Muscle layer of duodenum (tissue), 2 donors: Measurements from ENCODE around the gene RPRD1B.

Source experiments
- H3K27ac ChIP-seq: one replicate; pipeline ENCODE4 v1.7.0; 2013; ENCODE audit warnings: mild to moderate bottlenecking, low read length
- H3K27me3 ChIP-seq: one replicate; pipeline ENCODE4 v1.7.0; 2013; ENCODE audit warnings: low read depth, mild to moderate bottlenecking, control low read depth, low read length
- H3K36me3 ChIP-seq, 2 donors: one replicate each; pipeline ENCODE4 v1.7.0; 2013; ENCODE audit warnings: low read length in 2 of 2, control low read depth in 1 of 2, mild to moderate bottlenecking in 1 of 2; ENCODE audit not compliant: insufficient read depth in 2 of 2, control insufficient read depth in 1 of 2
- H3K4me1 ChIP-seq, 2 donors: one replicate each; pipeline ENCODE4 v1.7.0; 2013; ENCODE audit warnings: low read length in 2 of 2, mild to moderate bottlenecking in 2 of 2, control low read depth in 1 of 2, moderate library complexity in 1 of 2; ENCODE audit not compliant: insufficient read depth in 2 of 2, control insufficient read depth in 1 of 2
- H3K4me3 ChIP-seq, 2 donors: one replicate each; pipeline ENCODE4 v1.7.0; 2013; ENCODE audit warnings: low read length in 2 of 2, low read depth in 1 of 2, mild to moderate bottlenecking in 1 of 2
- H3K9me3 ChIP-seq, 2 donors: one replicate each; pipeline ENCODE4 v1.7.0; 2013; ENCODE audit warnings: low read length in 2 of 2, control low read depth in 1 of 2, mild to moderate bottlenecking in 1 of 2; ENCODE audit not compliant: control insufficient read depth in 1 of 2
- donor health status: healthy.

The RPRD1B gene

GRCh38 chr20:38115205-38115604 lies 81.7 kb downstream of the RPRD1B start:
- peaks cover 0 to 3% of the 10 kb centered on the region in 2 donors for H3K4me1 ChIP-seq
- no peaks in the 10 kb centered on the region for H3K27me3 ChIP-seq
- no peaks in the 10 kb centered on the region for H3K36me3 ChIP-seq
- no peak overlapping the region for H3K27ac ChIP-seq
- H3K4me3 ChIP-seq, result no peak overlapping the region
- H3K9me3 ChIP-seq, result no peaks in the 10 kb centered on the region

DNA sequence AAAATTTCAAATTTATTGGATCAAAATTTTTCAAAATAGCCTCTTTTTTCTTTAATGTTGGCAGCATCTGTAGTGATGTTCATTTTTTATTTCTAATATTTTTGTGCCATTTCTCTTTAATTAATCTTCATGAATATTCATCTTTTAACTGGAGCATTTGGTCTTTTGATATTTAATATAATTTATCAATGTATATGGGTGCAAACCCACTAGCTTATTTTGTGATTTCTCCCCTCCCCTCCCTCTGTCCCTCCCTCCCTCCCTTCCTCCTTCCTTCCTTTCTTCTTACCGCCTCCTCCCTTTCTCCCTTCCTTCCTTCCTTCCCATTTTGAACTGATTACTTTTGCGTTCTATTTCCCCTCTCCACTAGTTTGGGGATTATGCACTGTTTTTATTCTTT lies 82.3 kb downstream of the RPRD1B start:
- H3K4me3 ChIP-seq, result no peak overlapping the region

DNA sequence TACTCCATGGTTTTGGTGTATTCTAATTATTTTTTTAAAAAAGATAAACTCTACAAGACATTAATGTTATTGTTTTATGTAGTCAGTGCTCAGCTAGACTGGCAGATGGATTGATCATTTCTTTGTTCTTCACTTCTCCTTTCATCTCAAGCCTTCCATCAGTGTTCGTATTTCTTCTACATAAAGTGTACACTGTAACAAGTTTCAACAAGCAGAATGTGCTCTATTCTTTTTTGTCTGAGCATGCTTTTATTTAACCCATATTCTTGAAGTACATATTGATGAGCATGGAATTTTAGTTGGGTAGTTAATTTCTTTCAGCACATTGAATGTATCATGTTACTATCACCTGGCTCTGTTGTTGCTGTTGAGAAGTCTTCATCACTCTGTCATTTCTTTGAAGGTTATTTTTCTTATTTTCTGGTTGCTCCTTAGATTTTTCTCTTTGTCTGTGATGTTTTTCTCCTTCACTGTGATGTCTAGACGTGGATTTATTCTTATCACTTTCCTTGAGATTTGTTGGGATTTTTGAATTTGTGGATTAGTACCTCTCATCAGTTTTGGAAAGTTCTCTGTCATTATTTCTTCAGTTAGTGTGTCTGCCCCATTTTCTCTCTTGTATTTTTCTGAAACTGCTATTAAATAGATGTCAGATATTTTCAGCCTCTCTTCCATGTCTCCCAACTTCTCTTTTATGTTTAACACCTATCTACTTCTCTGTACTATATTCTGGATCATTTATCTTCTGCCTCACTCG lies 83.0 kb downstream of the RPRD1B start:
- Histone ChIP-seq H3K4me3 (no peak overlapping the region), H3K4me1 (no peaks in the 10 kb centered on the region), H3K27me3 (no peaks in the 10 kb centered on the region), H3K9me3 (no peaks in the 10 kb centered on the region), H3K36me3 (no peaks in the 10 kb centered on the region), H3K27ac (no peak overlapping the region)

More for the DNA sequence above, 82.3 kb downstream of the RPRD1B start:
- Histone ChIP-seq H3K27me3 (no peaks in the 10 kb centered on the region), H3K27ac (no peak overlapping the region), H3K4me1 (no peaks in the 10 kb centered on the region), H3K9me3 (no peaks in the 10 kb centered on the region), H3K36me3 (no peaks in the 10 kb centered on the region)

GRCh38 chr20:38117205-38117604 lies 83.7 kb downstream of the RPRD1B start:
- H3K27me3 ChIP-seq, result no peaks in the 10 kb centered on the region
- no peaks in the 10 kb centered on the region for H3K9me3 ChIP-seq
- no peak overlapping the region for H3K4me3 ChIP-seq
- H3K27ac ChIP-seq, result no peak overlapping the region
- H3K36me3 ChIP-seq, result no peaks in the 10 kb centered on the region
- H3K4me1 ChIP-seq, result no peaks in the 10 kb centered on the region

DNA sequence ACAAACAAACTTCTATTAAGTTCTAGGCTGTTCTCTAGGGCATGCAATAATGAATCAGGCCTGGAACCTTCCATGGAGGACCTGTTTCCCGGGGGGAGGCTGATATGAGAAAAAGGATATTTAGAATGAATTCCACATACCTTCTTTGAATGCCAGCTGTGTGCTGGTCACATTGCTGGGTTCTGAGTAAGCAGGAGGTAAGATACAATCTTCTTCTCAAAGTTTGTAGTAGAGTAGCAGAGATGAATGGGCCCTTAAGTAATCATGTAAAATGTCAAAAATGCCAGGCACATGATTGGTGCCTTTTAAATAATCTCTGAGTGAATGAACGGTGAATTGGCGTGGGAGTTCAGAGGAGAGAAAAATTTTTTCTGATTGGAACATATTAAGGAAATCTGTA lies 84.1 kb downstream of the RPRD1B start:
- Histone ChIP-seq H3K4me1 (no peaks in the 10 kb centered on the region), H3K4me3 (no peak overlapping the region), H3K27ac (no peak overlapping the region), H3K36me3 (no peaks in the 10 kb centered on the region), H3K9me3 (no peaks in the 10 kb centered on the region), H3K27me3 (no peaks in the 10 kb centered on the region)

GRCh38 chr20:38119446-38119845 lies 85.9 kb downstream of the RPRD1B start:
- Histone ChIP-seq H3K27me3 (no peaks in the 10 kb centered on the region), H3K27ac (no peak overlapping the region), H3K36me3 (no peaks in the 10 kb centered on the region), H3K4me3 (no peak overlapping the region), H3K9me3 (no peaks in the 10 kb centered on the region), H3K4me1 (peaks cover 5 to 6% of the 10 kb centered on the region in 2 donors)

DNA sequence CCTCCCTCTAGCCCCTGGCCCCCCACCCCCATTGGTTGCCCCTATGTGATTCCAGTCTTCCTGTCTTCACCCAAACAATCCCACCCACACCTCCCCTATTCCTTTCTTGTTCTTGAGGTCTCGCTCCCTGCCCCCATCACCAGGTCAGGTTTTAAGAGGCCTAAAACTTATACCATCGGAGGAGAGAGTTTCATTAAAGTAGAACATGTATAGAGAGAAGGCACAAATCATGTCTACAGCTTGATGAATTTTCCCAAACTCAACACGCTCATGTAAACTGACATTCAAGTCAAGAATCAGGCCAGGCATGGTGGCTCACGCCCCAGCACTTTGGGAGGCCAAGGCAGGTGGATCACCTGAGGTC lies 87.1 kb downstream of the RPRD1B start:
- H3K27me3 ChIP-seq, result no peaks in the 10 kb centered on the region
- H3K4me3 ChIP-seq, result no peak overlapping the region
- H3K4me1 ChIP-seq, result peaks cover 11% of the 10 kb centered on the region in 2 donors
- H3K36me3 ChIP-seq, result no peaks in the 10 kb centered on the region
- H3K9me3 ChIP-seq, result no peaks in the 10 kb centered on the region
- H3K27ac ChIP-seq, result no peak overlapping the region

DNA sequence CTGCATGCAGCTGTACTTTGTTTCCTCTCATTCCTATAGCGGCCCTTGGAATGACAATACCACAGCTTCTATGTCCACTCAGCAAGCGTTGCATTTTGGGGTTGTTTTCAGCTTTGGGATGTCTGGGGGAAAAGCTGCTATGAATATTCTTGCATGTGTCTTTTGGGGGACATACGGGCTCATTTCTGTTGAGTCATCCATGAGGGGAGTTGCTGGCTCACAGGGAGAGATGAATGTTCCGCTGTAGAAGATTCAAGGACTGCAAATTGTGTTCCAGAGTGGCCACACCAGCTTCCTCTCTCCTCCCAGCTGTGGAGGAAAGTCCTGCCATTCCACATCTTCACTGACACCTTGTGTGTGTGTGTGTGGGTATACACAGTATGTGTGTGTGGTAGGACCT lies 88.2 kb downstream of the RPRD1B start:
- H3K4me1 ChIP-seq, result peaks cover 18 to 22% of the 10 kb centered on the region in 2 donors
- no peak overlapping the region for H3K4me3 ChIP-seq
- no peaks in the 10 kb centered on the region for H3K36me3 ChIP-seq
- no peaks in the 10 kb centered on the region for H3K27me3 ChIP-seq
- no peak overlapping the region for H3K27ac ChIP-seq
- H3K9me3 ChIP-seq, result no peaks in the 10 kb centered on the region

DNA sequence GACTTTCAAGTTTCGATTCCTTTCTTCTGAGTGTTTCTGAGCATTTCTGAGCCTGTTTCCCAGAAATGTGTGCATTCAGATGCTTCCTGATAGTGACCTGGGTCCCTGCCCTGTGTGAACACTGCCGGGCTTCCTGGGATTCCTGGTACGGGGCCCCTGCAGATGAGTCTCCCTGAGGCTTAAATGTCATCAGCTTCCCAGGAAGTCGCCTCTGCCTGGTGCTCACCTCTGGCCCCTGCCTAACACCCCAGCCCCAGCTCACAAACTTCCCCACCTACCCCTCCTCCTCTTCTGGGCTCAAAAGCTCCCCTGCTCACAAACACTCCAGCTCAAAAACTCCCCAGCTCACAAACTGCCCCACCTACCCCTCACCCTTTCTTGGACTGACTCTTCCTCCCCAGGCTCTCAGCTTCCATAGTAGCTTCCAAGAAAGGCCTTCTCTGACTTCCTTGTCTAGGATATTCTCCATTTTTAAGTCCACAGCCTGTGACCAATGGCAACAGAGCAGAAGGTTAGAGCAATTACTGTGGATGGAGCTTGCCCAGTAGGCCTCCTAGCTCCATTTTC lies 89.6 kb downstream of the RPRD1B start:
- no peaks in the 10 kb centered on the region for H3K9me3 ChIP-seq
- no peaks in the 10 kb centered on the region for H3K27me3 ChIP-seq
- peaks cover 21 to 24% of the 10 kb centered on the region in 2 donors for H3K4me1 ChIP-seq
- H3K4me3 ChIP-seq, result no peak overlapping the region
- H3K36me3 ChIP-seq, result no peaks in the 10 kb centered on the region
- H3K27ac ChIP-seq, result peak overlapping the region; percentile 67

DNA sequence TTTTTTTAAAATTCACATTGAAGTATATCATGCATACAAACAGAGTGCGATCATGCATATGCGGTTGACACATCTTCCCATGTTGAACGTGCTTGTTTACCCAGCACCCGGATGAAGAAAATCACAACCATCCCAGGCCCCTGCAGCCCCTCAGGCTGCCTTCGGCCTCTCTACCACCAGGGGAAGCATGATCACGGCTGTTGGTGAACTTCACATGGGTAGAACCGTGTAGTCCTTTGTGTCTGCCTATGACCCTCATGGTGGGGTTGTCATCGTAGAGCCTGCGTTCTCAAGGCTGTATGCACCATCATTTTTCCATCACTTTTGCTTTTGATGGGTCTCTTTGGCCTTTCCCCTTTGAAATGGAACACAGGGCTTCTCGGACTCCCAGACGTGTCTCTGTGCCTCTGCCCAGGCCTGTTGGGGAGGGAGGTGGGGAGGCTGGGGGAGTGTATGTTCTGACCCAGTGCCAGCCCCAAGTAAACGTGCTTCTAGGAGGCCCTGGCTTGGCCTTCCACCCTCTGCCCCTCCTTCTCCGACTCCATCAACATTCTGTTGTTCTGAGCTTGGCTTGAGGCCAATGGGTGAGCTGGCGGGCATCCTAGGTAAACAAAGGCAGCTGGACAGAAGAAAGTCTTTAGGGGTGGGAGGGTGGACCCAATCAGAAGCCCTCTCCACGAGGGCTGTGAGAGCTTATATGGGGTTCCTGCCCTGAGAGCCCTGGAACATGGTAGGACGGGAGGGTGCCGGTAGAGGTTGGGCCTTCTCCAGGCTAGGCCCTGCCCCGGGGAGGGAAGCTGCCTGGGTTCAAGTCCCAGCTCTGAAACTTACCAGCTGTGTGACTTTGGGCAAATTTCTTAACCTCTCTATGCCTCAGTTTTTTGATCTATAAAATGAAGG lies 91.9 kb downstream of the RPRD1B start:
- Histone ChIP-seq H3K27me3 (no peaks in the 10 kb centered on the region), H3K4me1 (peaks cover 21 to 24% of the 10 kb centered on the region in 2 donors), H3K27ac (peak overlapping the region; percentile 36), H3K9me3 (no peaks in the 10 kb centered on the region), H3K36me3 (peaks cover 0 to 5% of the 10 kb centered on the region in 2 donors), H3K4me3 (no peak overlapping the region)

- Histone ChIP-seq H3K4me3 (no peak overlapping the region), H3K27me3 (no peaks in the 10 kb centered on the region), H3K4me1 (peaks cover 21 to 24% of the 10 kb centered on the region in 2 donors), H3K9me3 (no peaks in the 10 kb centered on the region), H3K27ac (peak overlapping the region; percentile 67), H3K36me3 (peaks cover 0 to 5% of the 10 kb centered on the region in 2 donors)
These were observed 92.8 kb downstream of the RPRD1B start for GRCh38 chr20:38126146-38126921.
